Transverse colon (tissue), 3 donors: ENCODE results near the gene SLC14A1.

Source experiments
- POLR2A ChIP-seq: fragments of 450-650 bp; IDR thresholded peaks from one replicate; pipeline ENCODE4 v1.6.1; 2016; ENCODE audit warnings: antibody characterized with exemption, mild to moderate bottlenecking, moderate library complexity
- TF ChIP-seq, protein P1 (sequence below), 5 experiments: fragments of 200-600 bp in 3 of 5; fragments of 450-650 bp in 2 of 5; sonication (generic) in 3 of 5; IDR thresholded peaks; 1 replicate in 2 of 5; 2 replicates in 3 of 5; pipeline ENCODE4 v1.5.1; 2016 to 2017; ENCODE audit warnings: antibody characterized with exemption in 5 of 5, inconsistent platforms in 3 of 5, mild to moderate bottlenecking in 2 of 5, moderate library complexity in 1 of 5

DNA sequence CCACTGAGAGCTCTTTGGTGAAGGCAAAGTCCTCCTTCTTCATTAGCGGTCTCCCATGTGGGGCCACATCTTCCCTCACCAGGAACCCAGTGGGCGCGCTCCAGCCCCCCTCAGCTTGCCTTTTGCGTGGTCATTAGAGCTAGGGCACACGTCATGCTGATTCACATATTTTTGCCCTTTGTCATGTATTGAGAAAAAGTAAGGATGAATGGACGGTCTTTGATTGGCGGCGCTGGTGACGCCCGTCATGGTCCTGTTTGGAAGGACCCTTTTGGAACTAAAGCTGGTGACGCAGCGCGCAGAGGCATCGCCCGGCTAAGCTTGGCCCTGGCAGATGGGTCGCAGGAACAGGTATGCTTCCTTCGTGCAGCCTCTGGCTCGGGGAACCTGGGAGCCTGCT, 3.1 kb downstream of the SLC14A1 start:
- TF ChIP-seq, protein P1, sequence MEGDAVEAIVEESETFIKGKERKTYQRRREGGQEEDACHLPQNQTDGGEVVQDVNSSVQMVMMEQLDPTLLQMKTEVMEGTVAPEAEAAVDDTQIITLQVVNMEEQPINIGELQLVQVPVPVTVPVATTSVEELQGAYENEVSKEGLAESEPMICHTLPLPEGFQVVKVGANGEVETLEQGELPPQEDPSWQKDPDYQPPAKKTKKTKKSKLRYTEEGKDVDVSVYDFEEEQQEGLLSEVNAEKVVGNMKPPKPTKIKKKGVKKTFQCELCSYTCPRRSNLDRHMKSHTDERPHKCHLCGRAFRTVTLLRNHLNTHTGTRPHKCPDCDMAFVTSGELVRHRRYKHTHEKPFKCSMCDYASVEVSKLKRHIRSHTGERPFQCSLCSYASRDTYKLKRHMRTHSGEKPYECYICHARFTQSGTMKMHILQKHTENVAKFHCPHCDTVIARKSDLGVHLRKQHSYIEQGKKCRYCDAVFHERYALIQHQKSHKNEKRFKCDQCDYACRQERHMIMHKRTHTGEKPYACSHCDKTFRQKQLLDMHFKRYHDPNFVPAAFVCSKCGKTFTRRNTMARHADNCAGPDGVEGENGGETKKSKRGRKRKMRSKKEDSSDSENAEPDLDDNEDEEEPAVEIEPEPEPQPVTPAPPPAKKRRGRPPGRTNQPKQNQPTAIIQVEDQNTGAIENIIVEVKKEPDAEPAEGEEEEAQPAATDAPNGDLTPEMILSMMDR (IDR thresholded peaks at IDR 0.05): no peak
- TF ChIP-seq POLR2A: no peak
